Panc1 (cell line): Measurements from ENCODE around the gene ARHGAP31. TPM values are rescaled to one million over a fixed set of nuclear protein-coding genes. Genes with fewer than 3 reads are reported as not detected.

Experiments used
- ATAC-seq: fragments of 200-7000 bp; cut with Tn5 transposase; 2 replicates; pipeline ENCODE4 v1.9.1; 2020; ENCODE audit warnings: mild to moderate bottlenecking, moderate library complexity
- BruUV-seq: library from RNA; stranded (reverse); fragments of 400-500 nt; replicated peaks from 2 replicates; lab custom pipeline; 2021; lab: Mats Ljungman, UMichigan
- CTCF ChIA-PET: fragments of 300-600 bp; sonication (Branson Sonifier 250); formaldehyde crosslinking; loops from one replicate; lab custom pipeline; 2022; ENCODE audit warnings: antibody characterized with exemption; lab: Charles Lee
- POLR2A ChIA-PET: fragments of 300-600 bp; sonication (Branson Sonifier 250); formaldehyde crosslinking; loops from one replicate; lab custom pipeline; 2022; ENCODE audit warnings: antibody characterized with exemption; lab: Charles Lee
- DNase-seq: peaks from one replicate; pipeline ENCODE4 v3.0.0-alpha.2; 2010; ENCODE audit warnings: low read depth, low spot score
- H3K27ac ChIP-seq: 2 replicates; pipeline ENCODE4 v1.5.1; 2011; ENCODE audit warnings: mild to moderate bottlenecking, low read length, inconsistent platforms
- H3K27me3 ChIP-seq: fragments of 200-500 bp; sonication (Bioruptor generic); 2 replicates; pipeline ENCODE4 v1.6.0; 2014; ENCODE audit warnings: low read length, inconsistent platforms; ENCODE audit not compliant: control insufficient read depth, insufficient read depth
- H3K36me3 ChIP-seq: fragments of 200-500 bp; sonication (Bioruptor generic); 2 replicates; pipeline ENCODE4 v1.5.1; 2014; ENCODE audit warnings: inconsistent platforms, mild to moderate bottlenecking, low read length, moderate library complexity; ENCODE audit not compliant: control insufficient read depth, insufficient read depth
- H3K4me1 ChIP-seq: 2 replicates; pipeline ENCODE4 v1.5.1; 2011; ENCODE audit warnings: inconsistent platforms, mild to moderate bottlenecking, low read length, moderate library complexity; ENCODE audit not compliant: control insufficient read depth, insufficient read depth
- H3K4me3 ChIP-seq, 2 experiments: 2 replicates each; pipeline ENCODE4 v1.5.1; 2011 to 2012; ENCODE audit warnings: low read depth in 2 of 2, low read length in 2 of 2, mild to moderate bottlenecking in 2 of 2, inconsistent platforms in 1 of 2, moderate library complexity in 1 of 2
- H3K9me3 ChIP-seq: fragments of 200-500 bp; sonication (Bioruptor generic); 2 replicates; pipeline ENCODE4 v1.5.1; 2014; ENCODE audit warnings: low read depth, mild to moderate bottlenecking, inconsistent platforms, low read length, moderate library complexity; ENCODE audit not compliant: control insufficient read depth, insufficient read depth
- CTCF ChIP-seq: fragments of 450-650 bp; IDR thresholded peaks from 2 replicates; pipeline ENCODE4 v1.5.1; 2017; ENCODE audit warnings: mild to moderate bottlenecking
- POLR2AphosphoS5 ChIP-seq: IDR thresholded peaks from 2 replicates; pipeline ENCODE4 v1.6.1; 2012; ENCODE audit warnings: mild to moderate bottlenecking, low read depth, low read length, moderate library complexity
- SIN3A ChIP-seq: IDR thresholded peaks from 2 replicates; pipeline ENCODE4 v1.6.1; 2012; ENCODE audit warnings: low read depth, mild to moderate bottlenecking, low read length, moderate library complexity, borderline replicate concordance; ENCODE audit not compliant: insufficient read depth
- TCF7L2 ChIP-seq: IDR thresholded peaks from 2 replicates; pipeline ENCODE4 v1.6.1; 2011; ENCODE audit warnings: mild to moderate bottlenecking, low read depth, low read length, inconsistent platforms
- in situ Hi-C: cut with HindIII; loops from 2 replicates; pipeline ENCODE4 v1.10.0; 2016; ENCODE audit warnings: low sequenced_read_pairs, low pct_unique_long_range_greater_than_20kb
- intact Hi-C: fragments of 100-400 bp; cut with micrococcal nuclease; formaldehyde crosslinking; loops from one replicate; pipeline ENCODE4 v1.10.0; 2022; ENCODE audit not compliant: unreplicated experiment
- total RNA-seq: library from RNA; stranded (reverse); gene quantifications from one replicate; pipeline ENCODE4 v1.2.1, GENCODE V29; 2021; ENCODE audit not compliant: unreplicated experiment
- TF ChIP-seq, protein P1 (sequence below), 2 experiments: IDR thresholded peaks; 2 replicates each; pipeline ENCODE4 v1.6.1; 2011 to 2012; ENCODE audit warnings: low read depth in 2 of 2, control low read depth in 1 of 2, low read length in 1 of 2, mild to moderate bottlenecking in 1 of 2, moderate library complexity in 1 of 2; ENCODE audit not compliant: insufficient read depth in 1 of 2

Gene ARHGAP31
- total RNA-seq, 1 experiment from 2014 or later = 7.6 TPM

DNA sequence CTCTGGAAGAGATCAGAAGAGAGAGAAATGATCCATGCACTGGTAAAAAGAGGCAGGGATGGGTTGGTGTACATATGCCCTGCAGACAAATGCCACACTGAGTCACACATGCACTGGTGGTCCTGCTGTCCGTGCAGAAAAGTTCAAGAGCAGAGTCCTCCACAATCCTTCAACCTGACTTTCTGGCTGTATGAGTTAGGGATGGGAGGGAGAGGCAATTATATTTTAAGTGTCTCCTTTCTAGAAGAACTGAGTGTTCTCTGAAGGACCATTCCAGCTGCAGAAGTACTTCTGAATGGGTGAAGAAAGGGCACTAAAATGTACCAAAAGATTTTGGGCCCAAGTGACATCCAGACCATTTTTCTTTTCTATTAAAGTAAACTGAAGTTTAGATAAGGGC, 142.8 kb downstream of the ARHGAP31 start:
- BruUV-seq = no TSS peak
- TF ChIP-seq, protein P1, sequence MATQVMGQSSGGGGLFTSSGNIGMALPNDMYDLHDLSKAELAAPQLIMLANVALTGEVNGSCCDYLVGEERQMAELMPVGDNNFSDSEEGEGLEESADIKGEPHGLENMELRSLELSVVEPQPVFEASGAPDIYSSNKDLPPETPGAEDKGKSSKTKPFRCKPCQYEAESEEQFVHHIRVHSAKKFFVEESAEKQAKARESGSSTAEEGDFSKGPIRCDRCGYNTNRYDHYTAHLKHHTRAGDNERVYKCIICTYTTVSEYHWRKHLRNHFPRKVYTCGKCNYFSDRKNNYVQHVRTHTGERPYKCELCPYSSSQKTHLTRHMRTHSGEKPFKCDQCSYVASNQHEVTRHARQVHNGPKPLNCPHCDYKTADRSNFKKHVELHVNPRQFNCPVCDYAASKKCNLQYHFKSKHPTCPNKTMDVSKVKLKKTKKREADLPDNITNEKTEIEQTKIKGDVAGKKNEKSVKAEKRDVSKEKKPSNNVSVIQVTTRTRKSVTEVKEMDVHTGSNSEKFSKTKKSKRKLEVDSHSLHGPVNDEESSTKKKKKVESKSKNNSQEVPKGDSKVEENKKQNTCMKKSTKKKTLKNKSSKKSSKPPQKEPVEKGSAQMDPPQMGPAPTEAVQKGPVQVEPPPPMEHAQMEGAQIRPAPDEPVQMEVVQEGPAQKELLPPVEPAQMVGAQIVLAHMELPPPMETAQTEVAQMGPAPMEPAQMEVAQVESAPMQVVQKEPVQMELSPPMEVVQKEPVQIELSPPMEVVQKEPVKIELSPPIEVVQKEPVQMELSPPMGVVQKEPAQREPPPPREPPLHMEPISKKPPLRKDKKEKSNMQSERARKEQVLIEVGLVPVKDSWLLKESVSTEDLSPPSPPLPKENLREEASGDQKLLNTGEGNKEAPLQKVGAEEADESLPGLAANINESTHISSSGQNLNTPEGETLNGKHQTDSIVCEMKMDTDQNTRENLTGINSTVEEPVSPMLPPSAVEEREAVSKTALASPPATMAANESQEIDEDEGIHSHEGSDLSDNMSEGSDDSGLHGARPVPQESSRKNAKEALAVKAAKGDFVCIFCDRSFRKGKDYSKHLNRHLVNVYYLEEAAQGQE (IDR thresholded peaks at IDR 0.05; ENCODE audit: insufficient read depth in 1 of 2, low read depth in 2 of 2, low read length in 1 of 2) = no peak
- TF ChIP-seq SIN3A (no peak), TCF7L2 (no peak), POLR2AphosphoS5 (no peak), CTCF (no peak)
- POLR2A ChIA-PET = interaction anchor here (0.7 kb wide), 1 partner anchor 10 kb away, joined by 6 read pairs; no protein-coding TSS in a partner anchor
- H3K27ac ChIP-seq = no peak overlapping the region
- H3K4me1 ChIP-seq = no peaks in the 10 kb centered on the region
- H3K36me3 ChIP-seq = peaks cover 31% of the 10 kb centered on the region
- H3K27me3 ChIP-seq = no peaks in the 10 kb centered on the region
- no peaks in the 10 kb centered on the region for H3K9me3 ChIP-seq
- ATAC-seq = no peak
- in situ Hi-C loops (no loop called here), intact Hi-C loops (no loop called here)
- DNase-seq = no peak
- H3K4me3 ChIP-seq = no peak overlapping the region
- CTCF ChIA-PET = no interaction called here

GRCh38 chr3:119437691-119438258, 143.6 kb downstream of the ARHGAP31 start:
- TF ChIP-seq, protein P1 (IDR thresholded peaks at IDR 0.05; ENCODE audit: insufficient read depth in 1 of 2, low read depth in 2 of 2, low read length in 1 of 2) = no peak
- TF ChIP-seq POLR2AphosphoS5 (no peak), TCF7L2 (no peak), CTCF (no peak), SIN3A (no peak)
- in situ Hi-C loops = no loop called here
- no peak overlapping the region for H3K27ac ChIP-seq
- no peaks in the 10 kb centered on the region for H3K4me1 ChIP-seq
- no TSS peak for BruUV-seq
- H3K36me3 ChIP-seq = peaks cover 26% of the 10 kb centered on the region
- ChIA-PET CTCF (no interaction called here), POLR2A (interaction anchor here (0.7 to 1.2 kb wide), 2 partner anchors 10 to 19 kb away, joined by 3 to 6 read pairs; no protein-coding TSS in a partner anchor)
- no peaks in the 10 kb centered on the region for H3K27me3 ChIP-seq
- intact Hi-C loops = no loop called here
- no peaks in the 10 kb centered on the region for H3K9me3 ChIP-seq
- no peak for ATAC-seq
- no peak for DNase-seq
- no peak overlapping the region for H3K4me3 ChIP-seq
